GM18867 (cell line): ENCODE results near the gene SEPTIN1.
"Not testable (repeated sequence)": the region's sequence is repeated elsewhere in the genome, so short reads cannot be mapped to it uniquely, and the experiment has no call there.

Experiments used
- ATAC-seq: cut with Tn5 transposase; IDR thresholded peaks from one replicate; pipeline ENCODE4 v1.9.1; 2021; ENCODE audit warnings: mild to moderate bottlenecking, moderate library complexity; ENCODE audit not compliant: unreplicated experiment

Gene SEPTIN1

DNA sequence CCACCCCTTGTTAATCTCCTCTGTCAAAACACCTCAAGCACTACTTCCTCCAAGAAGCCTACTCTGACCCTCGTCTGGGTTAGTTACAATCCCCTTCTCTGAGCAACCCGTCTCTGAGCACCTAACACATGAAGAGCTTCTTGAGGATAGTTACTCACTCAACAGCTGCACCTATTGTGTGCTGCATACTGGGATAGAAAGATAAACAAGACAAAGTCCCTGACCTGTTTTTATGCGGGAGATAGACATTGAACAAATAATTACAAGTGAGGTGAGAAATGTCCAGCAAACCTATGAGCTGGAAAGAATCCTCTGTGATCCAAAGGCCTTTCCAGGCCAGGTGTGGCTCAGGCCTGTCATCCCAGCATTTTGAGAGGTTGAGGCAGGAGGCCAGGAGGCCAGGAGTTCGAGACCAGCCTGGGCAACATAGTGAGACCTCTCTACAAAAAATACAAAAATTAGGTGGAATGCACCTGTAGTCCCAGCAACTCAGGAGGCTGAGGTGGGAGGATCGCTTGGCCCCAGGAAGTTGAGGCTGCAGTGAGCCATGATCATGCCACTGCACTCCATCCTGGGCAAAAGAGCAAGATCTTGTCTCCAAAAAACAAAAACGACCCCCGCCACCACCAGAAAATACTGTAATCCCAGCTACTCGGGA, 19.5 kb upstream of the SEPTIN1 start:
- no peak for ATAC-seq

DNA sequence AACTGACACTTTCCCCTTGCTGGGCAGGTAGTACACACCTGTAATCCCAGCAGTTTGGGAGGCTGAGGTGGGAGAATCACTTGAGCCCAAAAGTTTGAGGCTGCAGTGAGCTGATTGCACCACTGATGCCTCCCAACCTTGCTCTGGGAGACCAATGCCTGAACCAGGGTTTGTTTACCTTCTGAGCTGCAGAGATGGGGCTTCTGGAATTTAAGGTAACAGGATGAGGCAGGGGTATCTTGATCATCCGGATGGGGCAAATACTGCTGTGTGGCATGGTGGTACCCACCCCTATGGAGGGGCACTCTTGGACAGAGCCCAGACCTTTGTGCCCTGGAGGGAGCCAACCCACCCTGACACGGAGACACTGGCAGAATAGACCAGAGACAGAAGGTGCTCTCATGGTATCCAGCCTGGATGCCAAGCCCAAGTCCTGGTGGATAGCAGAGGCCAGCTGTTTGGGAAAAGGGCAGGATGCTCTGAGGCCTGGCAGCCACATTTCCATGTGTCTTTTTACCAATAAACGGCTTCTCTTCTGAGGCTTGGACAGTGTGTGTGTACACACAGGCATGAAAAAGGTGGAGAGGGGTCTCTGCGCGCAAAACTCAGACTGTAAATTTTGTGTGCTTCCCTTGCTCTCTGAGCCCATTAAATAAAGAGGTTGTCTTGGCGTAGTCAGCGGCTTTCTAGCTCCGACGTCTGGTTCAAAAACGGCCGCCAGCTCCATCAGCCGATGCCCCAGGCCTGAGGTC, 17.2 kb upstream of the SEPTIN1 start:
- ATAC-seq: no peak

DNA sequence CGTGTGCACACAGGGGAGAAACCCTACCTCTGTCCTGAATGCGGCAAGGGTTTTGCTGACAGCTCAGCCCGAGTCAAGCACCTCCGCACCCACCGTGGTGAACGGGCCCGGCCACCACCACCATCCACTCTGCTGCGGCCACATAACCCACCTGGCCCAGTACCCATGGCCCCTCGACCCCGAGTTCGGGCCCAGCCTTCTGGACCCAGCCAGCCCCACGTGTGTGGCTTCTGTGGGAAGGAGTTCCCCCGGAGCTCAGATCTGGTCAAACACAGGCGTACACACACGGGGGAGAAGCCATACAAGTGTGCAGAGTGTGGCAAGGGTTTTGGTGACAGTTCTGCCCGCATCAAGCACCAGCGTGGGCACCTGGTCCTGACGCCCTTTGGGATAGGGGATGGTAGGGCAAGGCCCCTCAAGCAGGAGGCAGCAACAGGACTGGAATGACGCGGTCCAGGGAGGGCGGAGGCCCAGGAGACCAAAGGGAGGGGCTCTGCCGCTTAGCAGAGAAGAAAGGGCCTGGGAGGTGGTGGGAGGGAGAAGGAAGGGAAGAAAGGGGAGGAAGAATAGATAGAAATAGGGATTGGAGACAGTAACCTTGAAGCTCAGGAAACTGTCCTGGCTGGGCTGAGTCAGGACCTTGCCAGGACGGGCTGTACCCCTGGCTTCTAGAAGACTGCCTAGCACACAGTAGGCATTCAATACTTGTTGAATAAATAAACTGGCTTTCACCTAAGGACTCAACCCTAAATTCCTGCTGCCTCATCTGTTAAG, 16.5 kb upstream of the SEPTIN1 start:
- ATAC-seq: no peak

DNA sequence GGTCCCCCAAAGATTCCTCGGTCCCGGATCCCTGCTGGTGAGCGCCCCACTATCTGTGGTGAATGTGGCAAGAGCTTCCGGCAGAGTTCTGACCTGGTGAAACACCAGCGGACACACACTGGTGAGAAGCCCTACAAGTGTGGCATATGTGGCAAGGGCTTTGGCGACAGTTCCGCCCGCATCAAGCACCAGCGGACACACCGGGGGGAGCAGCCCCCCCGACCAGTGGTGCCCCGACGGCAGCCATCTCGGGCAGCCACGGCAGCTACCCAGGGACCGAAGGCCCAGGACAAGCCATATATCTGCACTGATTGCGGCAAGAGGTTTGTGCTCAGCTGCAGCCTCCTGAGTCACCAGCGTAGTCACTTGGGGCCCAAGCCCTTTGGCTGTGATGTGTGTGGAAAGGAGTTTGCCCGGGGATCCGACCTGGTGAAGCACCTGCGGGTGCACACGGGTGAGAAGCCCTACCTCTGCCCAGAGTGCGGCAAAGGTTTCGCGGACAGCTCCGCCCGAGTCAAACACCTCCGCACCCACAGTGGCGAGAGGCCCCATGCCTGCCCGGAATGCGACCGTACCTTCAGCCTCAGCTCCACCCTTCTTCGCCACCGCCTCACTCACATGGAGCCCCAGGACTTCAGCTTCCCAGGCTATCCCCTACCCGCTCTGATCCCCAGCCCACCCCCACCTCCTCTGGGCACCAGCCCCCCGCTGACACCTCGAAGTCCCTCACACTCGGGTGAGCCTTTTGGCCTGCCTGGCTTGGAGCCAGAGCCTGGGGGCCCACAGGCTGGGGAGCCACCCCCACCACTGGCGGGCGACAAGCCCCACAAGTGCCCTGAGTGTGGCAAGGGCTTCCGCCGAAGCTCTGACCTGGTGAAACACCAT, 15.7 kb upstream of the SEPTIN1 start:
- ATAC-seq: no peak

DNA sequence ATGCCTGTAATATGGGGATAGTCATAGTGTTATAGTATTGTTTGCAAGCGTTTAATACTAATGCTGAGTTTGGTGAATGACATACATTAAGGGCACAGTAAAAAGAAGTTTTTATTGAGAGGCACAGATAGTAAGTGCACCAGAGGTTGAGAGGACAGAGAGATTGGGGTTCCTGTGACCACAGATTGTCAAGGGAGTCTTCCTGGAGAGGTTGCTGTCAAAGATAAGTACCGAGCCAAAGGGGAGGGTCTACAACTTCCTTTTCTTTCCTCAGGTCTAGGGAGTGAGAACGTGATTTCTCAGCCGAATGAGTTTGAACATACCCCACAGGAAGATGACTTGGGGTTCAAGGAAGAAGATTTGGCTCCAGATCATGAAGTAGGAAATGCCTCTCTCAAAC, 14.7 kb upstream of the SEPTIN1 start:
- no peak for ATAC-seq

DNA sequence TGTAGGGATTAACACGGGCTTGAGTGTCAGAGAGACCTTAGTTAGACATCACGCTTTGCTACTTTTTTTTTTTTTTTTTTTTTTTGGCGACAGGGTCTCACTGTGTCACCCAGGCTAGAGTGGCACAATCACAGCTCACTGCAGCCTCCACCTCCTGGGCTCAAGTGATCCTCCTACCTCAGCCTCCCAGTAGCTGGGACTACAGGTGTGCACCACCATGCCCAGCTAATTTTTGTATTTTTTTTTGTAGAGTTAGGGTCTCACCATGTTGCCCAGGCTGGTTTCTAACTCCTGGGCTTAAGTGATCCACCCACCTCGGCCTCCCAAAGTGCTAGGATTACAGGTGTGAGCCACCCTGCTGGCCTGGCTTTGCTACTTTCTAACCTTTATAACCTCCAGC, 14.3 kb upstream of the SEPTIN1 start:
- ATAC-seq: not testable (repeated sequence)

DNA sequence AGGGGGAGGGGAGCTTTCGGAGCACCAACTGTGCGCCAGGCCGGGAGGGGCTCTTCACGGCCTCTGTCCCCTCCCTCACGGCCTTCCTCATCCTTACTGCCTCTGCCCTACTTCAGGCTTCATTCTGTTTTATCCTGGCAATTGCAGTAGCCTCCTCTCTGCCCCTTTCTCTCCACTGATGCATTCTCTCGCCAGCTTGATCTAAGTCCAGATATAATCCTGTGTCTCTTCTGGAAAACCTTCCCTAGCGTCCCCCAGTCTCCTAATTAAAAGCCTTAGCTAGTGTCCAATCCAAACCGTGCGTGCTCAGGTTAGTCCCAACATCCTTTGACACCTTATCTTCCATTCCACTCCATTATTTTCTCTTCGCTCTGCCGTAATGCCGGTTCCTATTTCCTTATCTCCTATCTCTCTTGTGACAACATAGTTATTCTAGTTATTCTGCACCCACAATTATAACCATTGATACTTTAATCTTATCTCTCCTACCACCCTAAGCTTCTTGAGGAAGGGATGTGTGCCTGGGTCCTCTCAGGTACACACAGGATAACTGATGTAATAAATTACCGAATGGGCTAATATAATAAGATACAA, 13.7 kb upstream of the SEPTIN1 start:
- no peak for ATAC-seq

DNA sequence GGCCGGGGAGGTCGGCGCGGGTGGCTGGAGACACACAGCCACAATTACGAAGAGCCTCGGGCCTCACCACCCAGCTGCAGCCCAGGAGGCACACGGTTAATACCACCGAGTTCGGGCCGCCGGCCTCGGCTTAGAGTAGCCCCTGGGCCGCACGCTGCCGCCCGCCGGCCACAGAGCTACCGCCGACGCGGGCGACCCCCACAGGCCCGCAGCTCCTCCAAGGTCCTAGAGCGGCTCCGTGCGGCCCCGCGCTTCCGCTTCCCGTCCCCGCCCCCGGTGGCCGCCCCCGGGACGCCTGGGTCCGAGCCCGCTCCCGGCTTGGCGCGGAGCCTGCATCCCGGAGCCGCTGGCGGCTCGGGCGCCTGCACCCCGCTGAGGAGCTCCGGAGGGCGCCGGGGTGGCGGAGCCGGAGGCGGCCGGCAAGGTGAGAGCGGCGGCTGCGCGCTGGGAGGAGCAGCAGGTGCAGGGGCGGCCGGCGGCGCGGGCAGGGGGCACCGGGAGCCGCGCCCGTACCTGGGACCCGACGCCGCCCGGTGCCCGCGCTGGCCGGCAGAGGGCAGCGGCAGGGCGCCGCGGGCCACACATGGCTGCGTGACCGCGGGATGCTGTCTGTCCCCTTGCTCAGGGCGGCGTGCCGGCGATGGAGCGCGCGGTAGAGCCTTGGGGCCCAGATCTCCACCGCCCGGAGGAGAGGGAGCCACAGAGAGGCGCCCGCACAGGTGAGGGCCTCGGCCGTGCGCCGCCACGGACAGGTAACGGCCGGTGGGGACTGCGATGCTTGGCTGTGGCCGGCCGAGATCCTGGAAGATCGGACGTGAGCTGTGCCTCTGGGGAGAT, 13.0 kb upstream of the SEPTIN1 start, which contains the start of gene ZNF48:
Gene ZNF48, plus strand, starts transcription at position 266 of the 837 bp plus-strand sequence. Its CDS starts 375 bp downstream, at position 641.
- peak; percentile 64 for ATAC-seq

DNA sequence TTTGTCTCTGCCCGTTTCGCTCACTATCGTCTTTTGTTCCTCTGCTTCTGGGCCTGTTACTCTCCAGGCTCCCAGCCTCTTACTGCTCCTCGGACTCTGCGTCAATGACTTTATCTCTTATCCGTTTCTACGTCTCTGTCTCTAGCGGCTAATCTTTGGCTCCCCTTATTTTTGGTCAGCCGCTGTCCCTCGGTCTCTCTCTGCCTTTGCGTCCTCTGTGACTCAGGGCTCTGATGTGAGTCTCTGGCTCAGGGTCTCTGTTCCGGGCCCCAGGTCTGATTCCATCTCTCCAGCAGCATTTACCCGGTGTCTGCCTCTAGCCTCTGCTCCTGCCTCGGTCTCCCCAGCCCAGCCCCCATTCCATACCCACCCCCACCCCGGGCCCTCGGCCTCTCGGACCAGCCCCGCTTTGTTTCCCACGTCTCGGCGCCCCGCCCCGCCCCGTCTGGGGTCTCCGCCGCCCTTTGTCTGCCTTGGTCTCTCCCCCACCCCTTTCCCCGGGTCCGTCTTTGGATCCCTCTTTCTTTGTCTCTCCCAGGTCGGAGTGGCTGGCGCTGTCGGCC, 12.3 kb upstream of the SEPTIN1 start:
- ATAC-seq: no peak

DNA sequence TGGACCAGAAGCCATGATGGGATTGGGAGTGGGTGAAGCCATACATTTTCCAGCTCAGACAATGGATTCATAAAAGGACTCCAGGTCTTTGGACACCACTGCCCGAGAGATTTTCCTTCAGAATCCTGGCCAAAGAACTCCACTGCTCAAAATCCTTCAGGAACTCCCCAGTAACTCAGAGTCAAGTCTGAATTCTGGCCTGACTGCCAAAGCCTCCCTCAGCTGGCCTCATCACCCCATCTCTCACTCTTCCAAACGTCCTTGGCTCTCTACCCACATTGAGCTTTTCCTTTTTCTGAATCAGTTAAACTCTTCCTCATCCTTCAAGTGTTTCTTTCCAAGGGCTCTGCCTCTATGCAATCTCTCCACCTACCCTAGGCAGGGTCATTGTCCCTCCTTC, 1.2 kb upstream of the SEPTIN1 start:
- ATAC-seq: no peak

DNA sequence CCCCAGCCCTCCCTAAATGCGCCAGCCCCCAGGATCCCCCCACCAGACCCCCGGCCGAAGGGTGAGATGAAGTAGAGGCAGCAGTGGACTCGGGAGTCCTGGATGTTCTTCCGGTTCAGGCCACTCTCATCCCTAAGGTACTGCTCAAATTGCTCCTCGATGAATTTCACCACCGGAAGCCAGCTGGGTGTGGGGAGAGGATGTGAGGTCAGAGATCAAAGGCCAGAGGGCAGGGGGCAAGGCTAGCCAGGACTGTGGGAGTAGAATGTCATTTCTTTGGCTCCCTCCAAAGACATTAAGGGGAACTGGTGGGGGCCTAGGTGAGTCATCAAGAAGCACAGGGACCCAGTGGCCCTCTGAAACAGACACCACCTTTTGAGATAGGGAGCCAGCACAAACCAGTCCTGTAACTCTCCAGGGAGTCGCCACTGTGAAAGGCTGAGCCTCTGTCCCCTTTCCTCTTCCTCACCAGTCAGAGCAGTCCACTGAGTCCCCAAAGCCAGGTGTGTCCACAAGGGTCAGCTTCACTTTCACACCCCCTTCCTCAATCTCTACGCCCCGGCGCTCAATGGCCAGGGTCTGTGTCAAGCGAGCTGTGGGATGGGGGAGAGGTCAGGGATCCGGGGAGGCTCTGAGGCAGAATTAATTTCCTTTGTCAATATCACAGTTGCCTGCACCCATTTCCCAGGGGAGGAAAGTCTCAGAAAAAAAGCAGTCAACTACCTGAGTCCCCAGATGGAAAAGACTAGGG, 895 bp downstream of the SEPTIN1 start:
- ATAC-seq: no peak

DNA sequence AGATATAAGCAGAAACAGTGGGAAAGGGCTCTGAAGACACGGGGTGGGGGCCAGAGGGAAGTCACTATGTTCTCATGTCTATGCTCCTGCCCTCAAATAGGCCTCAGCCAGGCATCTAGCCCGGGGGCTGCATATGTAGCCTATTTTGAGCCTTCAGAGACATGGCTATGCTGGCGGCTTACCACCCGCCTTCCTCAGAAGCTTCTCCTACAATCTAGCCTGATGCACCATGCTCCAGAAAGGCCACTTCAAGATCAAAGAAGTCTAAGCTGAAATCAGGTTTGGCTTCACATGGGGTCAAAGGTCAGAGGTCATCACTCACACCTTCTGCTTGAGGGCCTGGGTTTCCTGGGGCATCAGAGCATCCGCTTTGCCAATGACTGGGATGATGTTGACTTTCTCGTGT, 1.6 kb downstream of the SEPTIN1 start:
- no peak for ATAC-seq

DNA sequence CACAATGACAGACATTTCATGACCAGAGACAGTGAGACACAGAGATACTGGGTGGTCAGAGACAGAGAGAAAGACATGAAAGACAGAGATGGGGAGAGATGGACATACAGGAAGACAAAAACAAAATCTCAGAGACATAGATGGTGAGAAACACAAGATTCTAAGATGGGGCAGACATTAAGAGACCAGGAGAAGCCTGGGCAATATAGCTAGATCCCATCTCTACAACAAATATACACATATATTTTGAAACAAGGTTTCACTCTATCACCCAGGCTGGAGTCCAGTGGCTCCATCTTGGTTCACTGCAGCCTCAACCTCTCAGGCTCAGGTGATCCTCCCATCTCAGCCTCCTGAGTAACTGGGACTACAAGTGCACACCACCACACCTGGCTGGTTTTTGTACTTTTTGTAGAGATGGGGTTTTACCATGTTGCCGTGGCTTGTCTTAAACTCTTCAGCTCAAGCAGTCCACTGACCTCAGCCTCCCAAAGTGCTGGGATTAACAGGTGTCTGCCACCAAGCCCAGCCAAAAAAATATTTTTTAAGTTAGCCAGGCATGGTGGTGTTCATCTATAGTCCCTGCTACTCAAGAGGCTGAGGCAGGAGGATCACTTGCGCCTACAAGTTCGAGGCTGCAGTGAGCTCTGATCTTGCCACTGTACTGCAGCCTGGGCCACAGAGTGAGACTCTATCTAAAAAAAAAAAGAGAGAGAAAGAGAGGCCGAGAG, 2.1 kb downstream of the SEPTIN1 start:
- ATAC-seq: no peak

DNA sequence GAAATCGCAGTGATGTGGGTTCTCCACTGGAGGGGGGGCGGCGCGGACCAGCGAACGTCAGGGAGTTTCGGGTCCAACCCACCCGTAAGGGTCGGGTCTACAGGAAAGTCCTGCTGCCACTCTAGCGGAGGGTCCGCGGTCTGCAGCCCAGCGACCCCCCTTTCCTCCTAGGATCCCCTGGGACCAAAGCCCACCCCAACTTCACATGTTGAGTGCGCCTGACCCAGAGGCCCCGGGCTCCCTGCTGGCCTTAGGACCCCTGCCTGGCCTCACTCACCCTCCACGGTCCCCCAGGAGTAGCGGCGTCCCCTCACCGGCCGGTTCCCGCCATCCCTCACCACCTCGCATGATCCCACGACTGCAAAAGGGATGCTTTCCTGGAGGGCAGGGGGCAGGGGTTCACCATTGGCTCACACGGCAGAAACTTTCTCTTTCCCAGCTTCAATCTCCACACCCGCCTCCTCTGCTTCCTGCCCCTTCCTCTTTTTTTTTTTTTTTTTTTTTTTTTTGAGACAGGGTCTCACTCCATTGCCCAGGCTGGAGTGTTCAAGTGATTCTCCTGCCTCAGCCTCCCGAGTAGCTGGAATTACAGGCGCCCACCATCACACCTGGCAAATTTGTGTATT, 3.1 kb downstream of the SEPTIN1 start:
- no peak for ATAC-seq

DNA sequence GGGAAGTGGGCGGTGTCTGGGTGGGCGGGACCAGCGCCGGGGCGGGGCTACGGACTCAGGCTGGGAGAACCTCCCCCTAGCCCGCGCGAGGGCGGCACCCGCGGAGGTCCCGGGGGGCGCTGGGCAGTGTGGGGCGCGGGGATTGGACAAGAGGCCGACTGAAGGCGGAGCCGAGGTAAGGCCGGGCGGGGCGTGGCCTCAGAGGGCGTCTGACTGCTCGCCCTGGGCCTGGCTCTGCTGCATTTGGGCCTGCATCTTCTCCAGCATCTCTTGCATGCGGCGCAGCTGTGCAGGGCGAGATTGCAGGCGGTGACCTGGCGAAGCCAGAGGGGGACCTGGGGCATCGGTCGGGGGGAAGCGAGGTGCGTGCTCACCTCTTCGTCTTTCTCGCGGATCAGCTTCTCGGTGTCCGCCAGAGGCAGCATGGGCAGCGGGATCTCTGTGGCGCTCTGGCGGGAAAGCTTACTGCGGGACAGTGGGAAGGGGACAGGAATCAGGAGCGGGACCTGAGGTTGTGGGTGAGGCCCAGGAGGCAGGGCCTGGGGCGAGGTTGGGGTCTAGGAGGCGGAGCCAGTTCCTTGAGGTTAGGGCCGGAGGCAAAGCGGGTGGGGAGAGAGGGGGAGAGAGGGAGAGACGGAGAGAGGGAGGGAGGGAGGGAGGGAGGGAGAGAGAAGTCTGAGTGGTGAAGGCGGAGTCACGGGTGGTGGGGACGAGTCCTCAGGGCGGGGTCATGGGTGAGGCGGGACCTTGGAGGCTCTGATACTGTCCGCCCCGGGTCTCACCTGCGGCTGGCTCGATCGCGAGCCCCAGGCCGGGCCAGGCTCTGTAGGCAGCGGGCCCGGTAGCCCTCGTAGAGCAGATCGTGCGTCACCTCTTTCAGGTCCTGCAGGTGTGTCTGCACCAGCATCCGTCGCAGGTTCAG, 3.9 kb downstream of the SEPTIN1 start:
- peak; percentile 83 for ATAC-seq

DNA sequence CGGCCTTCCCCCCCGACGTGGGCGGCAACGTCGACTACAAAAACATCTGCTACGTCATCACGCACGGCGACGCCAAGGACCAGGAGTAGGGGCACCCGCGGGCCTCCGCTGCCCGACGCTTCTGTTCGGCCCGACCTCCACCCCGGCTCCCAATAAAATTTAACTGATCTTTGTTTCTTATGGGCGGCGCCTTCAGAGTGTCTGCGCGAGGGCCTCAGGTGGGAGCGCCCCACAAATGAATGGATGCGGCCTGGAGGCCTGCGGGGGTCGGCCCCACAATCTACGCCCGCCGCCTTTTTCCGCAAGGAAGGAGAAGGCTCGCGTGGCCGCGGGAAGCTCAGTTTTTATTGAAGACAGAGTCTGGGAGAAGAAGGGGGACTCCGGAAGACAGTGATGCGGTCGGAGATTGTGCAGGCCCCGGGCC, 4.5 kb downstream of the SEPTIN1 start:
- peak; percentile 35 for ATAC-seq
